ENCODE data around the gene ALDH1L2.

Gene ALDH1L2

GRCh38 chr12:105083551-105084105 lies 630 bp downstream of the ALDH1L2 start:
- DNase-seq (ENCODE audit: low spot score): peak; percentile 13

GRCh38 chr12:105083031-105083430 lies 1.2 kb downstream of the ALDH1L2 start:
- DNase-seq (ENCODE audit: low spot score): no peak

GRCh38 chr12:105078712-105079570 lies 5.3 kb downstream of the ALDH1L2 start:
- peak; percentile 13 for DNase-seq (ENCODE audit: low spot score)

GRCh38 chr12:105077435-105077834 lies 6.8 kb downstream of the ALDH1L2 start:
- DNase-seq (ENCODE audit: low spot score): no peak

GRCh38 chr12:105076913-105077312 lies 7.3 kb downstream of the ALDH1L2 start:
- DNase-seq (ENCODE audit: low spot score): no peak

GRCh38 chr12:105076098-105076497 lies 8.2 kb downstream of the ALDH1L2 start:
- DNase-seq (ENCODE audit: low spot score): peak; percentile 50

GRCh38 chr12:105072888-105073488 lies 11.3 kb downstream of the ALDH1L2 start:
- DNase-seq (ENCODE audit: low spot score): no peak

GRCh38 chr12:105071981-105072380 lies 12.3 kb downstream of the ALDH1L2 start:
- DNase-seq (ENCODE audit: low spot score): no peak

GRCh38 chr12:105069936-105070702 lies 14.1 kb downstream of the ALDH1L2 start:
- DNase-seq (ENCODE audit: low spot score): no peak

- DNase-seq (ENCODE audit: low spot score): no peak
Measured at GRCh38 chr12:105067511-105068031, 16.7 kb downstream of the ALDH1L2 start.

GRCh38 chr12:105064564-105065178 lies 19.6 kb downstream of the ALDH1L2 start:
- no peak for DNase-seq (ENCODE audit: low spot score)

- peak; percentile 63 for DNase-seq (ENCODE audit: low spot score)
Measured at GRCh38 chr12:105060715-105061378, 23.4 kb downstream of the ALDH1L2 start.

- no peak for DNase-seq (ENCODE audit: low spot score)
Measured at GRCh38 chr12:105057174-105057573, 27.1 kb downstream of the ALDH1L2 start.

- DNase-seq (ENCODE audit: low spot score): peak; percentile 78
Measured at GRCh38 chr12:105053116-105053572, 31.1 kb downstream of the ALDH1L2 start.

GRCh38 chr12:105051981-105052380 lies 32.3 kb downstream of the ALDH1L2 start:
- no peak for DNase-seq (ENCODE audit: low spot score)

GRCh38 chr12:105048315-105048714 lies 35.9 kb downstream of the ALDH1L2 start:
- DNase-seq (ENCODE audit: low spot score): no peak

GRCh38 chr12:105047308-105047707 lies 37.0 kb downstream of the ALDH1L2 start:
- DNase-seq (ENCODE audit: low spot score): peak; percentile 15

GRCh38 chr12:105041186-105041585 lies 43.1 kb downstream of the ALDH1L2 start:
- peak; percentile 63 for DNase-seq (ENCODE audit: low spot score)

GRCh38 chr12:105040476-105040875 lies 43.8 kb downstream of the ALDH1L2 start:
- DNase-seq (ENCODE audit: low spot score): no peak

GRCh38 chr12:105036937-105037649 lies 47.2 kb downstream of the ALDH1L2 start:
- DNase-seq (ENCODE audit: low spot score): peak; percentile 21

Data from kidney tubule cell (primary cell).